ENCODE results near the gene BEGAIN.

Gene BEGAIN

GRCh38 chr14:100587086-100587762, at the start of gene BEGAIN:
Gene BEGAIN, minus strand, starts transcription at chr14:100587417. Its CDS starts 127 bp downstream, at chr14:100587290.
- TF ChIP-seq POLR2A (IDR thresholded peaks at IDR 0.05; ENCODE audit: low read length) (no peak), GATA1 (IDR thresholded peaks at IDR 0.05; ENCODE audit: low read depth, low read length) (no peak)
- no peak for DNase-seq

GRCh38 chr14:100636559-100636958, 49.3 kb upstream of the BEGAIN start:
- TF ChIP-seq GATA1 (IDR thresholded peaks at IDR 0.05; ENCODE audit: low read depth, low read length) (no peak), POLR2A (IDR thresholded peaks at IDR 0.05; ENCODE audit: low read length) (no peak)
- no peak for DNase-seq

DNA sequence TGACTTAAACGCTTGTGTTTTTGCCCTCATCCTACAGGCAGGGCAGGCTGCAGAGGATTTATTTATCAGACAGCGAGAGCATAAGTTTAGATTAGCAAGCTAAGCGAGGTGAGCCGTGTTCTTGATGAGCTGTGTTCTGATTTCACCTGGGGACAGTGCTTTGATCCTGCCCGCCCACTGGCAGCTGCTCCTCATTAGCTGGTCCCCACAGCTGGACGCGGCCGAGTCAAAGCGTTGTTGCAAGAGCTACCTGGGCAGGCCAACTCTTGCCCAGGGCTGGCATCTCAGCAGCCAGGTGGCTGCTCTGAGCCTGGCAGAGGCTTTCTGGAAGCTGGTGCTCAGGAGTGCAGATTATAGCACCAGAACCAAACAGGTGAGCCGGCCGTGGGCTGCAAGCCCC, 46.8 kb upstream of the BEGAIN start:
- DNase-seq = no peak
- no peak for TF ChIP-seq GATA1 (IDR thresholded peaks at IDR 0.05; ENCODE audit: low read depth, low read length)
- no peak for TF ChIP-seq POLR2A (IDR thresholded peaks at IDR 0.05; ENCODE audit: low read length)

- no peak for TF ChIP-seq POLR2A (IDR thresholded peaks at IDR 0.05; ENCODE audit: low read length)
- no peak for TF ChIP-seq GATA1 (IDR thresholded peaks at IDR 0.05; ENCODE audit: low read depth, low read length)
- DNase-seq = no peak
These were observed 46.2 kb upstream of the BEGAIN start for GRCh38 chr14:100633406-100633805.

DNA sequence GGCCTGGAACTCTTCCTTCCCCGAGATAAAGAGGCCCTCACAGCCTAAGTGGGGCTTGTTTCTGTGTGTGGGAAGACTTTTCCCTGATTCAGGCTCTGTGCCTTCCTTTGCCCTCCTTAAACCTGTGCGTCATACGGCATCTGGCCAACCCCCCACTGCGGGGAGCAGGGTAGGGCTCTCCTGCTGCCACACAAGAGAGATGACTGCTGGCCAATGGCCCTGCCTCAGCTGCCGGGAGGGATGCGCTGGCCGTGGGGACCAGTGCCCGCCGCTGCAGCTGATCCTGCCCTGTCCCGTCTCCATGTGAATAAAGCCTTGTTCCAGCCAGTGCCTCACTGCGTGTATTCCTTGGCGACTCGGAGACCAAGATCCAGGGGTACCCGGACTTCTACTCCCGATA, 42.5 kb upstream of the BEGAIN start:
- DNase-seq = no peak
- no peak for TF ChIP-seq GATA1 (IDR thresholded peaks at IDR 0.05; ENCODE audit: low read depth, low read length)
- no peak for TF ChIP-seq POLR2A (IDR thresholded peaks at IDR 0.05; ENCODE audit: low read length)

DNA sequence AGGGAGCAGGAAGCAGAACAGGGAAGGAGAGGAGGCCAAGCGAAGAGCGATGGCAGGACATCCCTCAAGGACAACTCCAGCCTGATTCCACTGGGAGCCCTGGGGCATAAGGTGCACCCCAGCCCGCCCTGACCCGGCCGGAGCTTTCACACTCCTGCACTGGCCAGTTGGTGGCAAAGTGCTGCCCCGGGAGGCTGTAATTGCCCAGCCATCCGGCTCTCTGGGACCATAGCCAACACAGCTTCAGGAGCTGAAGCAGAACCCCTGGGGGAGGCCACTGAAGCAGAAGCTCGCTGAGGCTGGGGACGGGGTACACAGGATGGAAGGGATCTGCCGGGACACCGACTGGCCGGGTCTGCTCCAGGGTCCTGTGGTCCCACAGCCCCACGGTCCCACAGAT, 41.9 kb upstream of the BEGAIN start:
- DNase-seq = no peak

GRCh38 chr14:100628225-100628624, 41.0 kb upstream of the BEGAIN start:
- no peak for DNase-seq
- TF ChIP-seq POLR2A (IDR thresholded peaks at IDR 0.05; ENCODE audit: low read length) (no peak), GATA1 (IDR thresholded peaks at IDR 0.05; ENCODE audit: low read depth, low read length) (no peak)

More for the DNA sequence above, 41.9 kb upstream of the BEGAIN start:
- TF ChIP-seq POLR2A (IDR thresholded peaks at IDR 0.05; ENCODE audit: low read length) (no peak), GATA1 (IDR thresholded peaks at IDR 0.05; ENCODE audit: low read depth, low read length) (no peak)

GRCh38 chr14:100626614-100627013, 39.4 kb upstream of the BEGAIN start:
- peak in 1 of 2 experiments; percentile 42 for DNase-seq
- TF ChIP-seq GATA1 (IDR thresholded peaks at IDR 0.05; ENCODE audit: low read depth, low read length) (no peak), POLR2A (IDR thresholded peaks at IDR 0.05; ENCODE audit: low read length) (no peak)

DNA sequence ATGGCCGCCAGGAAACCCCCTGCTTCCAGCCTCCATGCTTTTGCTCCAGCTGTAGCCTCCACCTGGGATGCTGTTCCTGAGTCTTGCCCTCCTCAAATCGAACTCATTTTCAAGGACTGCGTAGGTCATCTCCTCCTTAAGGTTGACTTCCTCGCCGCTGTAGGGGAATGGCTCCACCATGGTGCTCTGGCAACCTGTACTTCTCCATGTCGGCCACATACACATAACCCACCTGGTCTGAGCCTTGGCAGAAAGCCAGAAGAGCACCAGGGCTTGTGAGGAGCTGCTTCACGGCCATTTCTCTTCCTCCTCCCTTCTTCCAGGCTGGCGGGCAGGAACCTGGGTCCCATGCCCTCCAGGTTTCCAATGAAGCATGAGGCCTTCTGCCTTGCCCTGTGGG, 36.7 kb upstream of the BEGAIN start:
- no peak for DNase-seq
- TF ChIP-seq POLR2A (IDR thresholded peaks at IDR 0.05; ENCODE audit: low read length) (no peak), GATA1 (IDR thresholded peaks at IDR 0.05; ENCODE audit: low read depth, low read length) (no peak)

DNA sequence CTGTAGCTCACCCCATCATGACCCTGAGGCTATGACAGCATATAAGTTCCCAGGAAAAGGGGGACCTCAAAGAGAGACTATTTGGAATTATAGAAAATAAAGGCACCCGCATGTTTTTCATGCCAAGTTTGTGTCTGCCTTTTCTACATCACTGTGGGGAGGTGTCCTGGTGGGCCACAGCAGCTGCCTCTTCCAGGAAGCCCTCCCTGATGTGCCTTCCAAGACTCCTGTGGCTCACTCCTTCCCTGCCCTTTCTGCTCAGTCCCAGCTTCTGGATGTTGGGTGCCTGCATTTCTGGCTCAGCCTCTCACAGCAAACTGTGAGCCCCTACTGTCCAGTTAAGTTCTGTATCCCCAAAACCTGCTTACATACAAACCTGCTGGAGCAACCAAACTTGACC, 36.3 kb upstream of the BEGAIN start:
- DNase-seq = no peak
- no peak for TF ChIP-seq POLR2A (IDR thresholded peaks at IDR 0.05; ENCODE audit: low read length)
- no peak for TF ChIP-seq GATA1 (IDR thresholded peaks at IDR 0.05; ENCODE audit: low read depth, low read length)

GRCh38 chr14:100622708-100623485, 35.7 kb upstream of the BEGAIN start:
- DNase-seq = peak; percentile 47 to 68
- no peak for TF ChIP-seq GATA1 (IDR thresholded peaks at IDR 0.05; ENCODE audit: low read depth, low read length)
- TF ChIP-seq POLR2A (IDR thresholded peaks at IDR 0.05; ENCODE audit: low read length) = no peak

- no peak for DNase-seq
- no peak for TF ChIP-seq POLR2A (IDR thresholded peaks at IDR 0.05; ENCODE audit: low read length)
These were observed 35.0 kb upstream of the BEGAIN start for GRCh38 chr14:100622224-100622623.

DNA sequence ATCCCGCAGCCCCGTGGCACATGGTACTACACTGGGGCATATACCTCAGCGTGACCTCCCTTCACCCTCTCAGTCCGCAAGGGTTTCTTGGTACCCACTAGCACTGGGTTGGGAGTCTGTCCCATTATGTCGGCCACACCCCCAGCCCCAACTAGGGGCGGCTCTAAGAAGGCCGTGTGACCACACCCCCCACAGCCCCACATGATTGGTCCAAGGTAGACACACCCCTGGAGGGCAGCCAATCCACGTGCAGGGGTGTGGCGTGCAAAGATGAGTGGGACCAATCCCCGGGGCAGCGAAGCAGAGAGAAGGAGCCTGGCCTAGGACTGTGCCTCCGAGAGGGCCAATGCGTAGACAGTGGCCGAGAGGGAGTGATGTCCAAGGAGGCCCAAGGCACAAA, 34.6 kb upstream of the BEGAIN start:
- DNase-seq = peak; percentile 44 to 58

GRCh38 chr14:100620255-100621100, 33.3 kb upstream of the BEGAIN start:
- TF ChIP-seq GATA1 (IDR thresholded peaks at IDR 0.05; ENCODE audit: low read depth, low read length) (no peak), POLR2A (IDR thresholded peaks at IDR 0.05; ENCODE audit: low read length) (no peak)

More for the DNA sequence above, 34.6 kb upstream of the BEGAIN start:
- TF ChIP-seq POLR2A (IDR thresholded peaks at IDR 0.05; ENCODE audit: low read length) (no peak), GATA1 (IDR thresholded peaks at IDR 0.05; ENCODE audit: low read depth, low read length) (no peak)

More at GRCh38 chr14:100620255-100621100, 33.3 kb upstream of the BEGAIN start:
- DNase-seq = no peak
